HL-60 (cell line): ENCODE results near the gene SPIRE1.

ENCODE experiments used
- CTCF ChIP-seq: IDR thresholded peaks from one replicate; pipeline ENCODE4 v1.5.1; 2011; ENCODE audit warnings: low read length, control low read depth, inconsistent platforms; ENCODE audit not compliant: insufficient read depth
- GABPA ChIP-seq: IDR thresholded peaks from 2 replicates; pipeline ENCODE4 v1.6.1; 2012; ENCODE audit warnings: low read depth
- POLR2AphosphoS5 ChIP-seq: IDR thresholded peaks from 2 replicates; pipeline ENCODE4 v1.6.1; 2012; ENCODE audit warnings: low read depth
- REST ChIP-seq: IDR thresholded peaks from 2 replicates; pipeline ENCODE4 v1.6.1; 2012; ENCODE audit warnings: low read depth; ENCODE audit not compliant: insufficient replicate concordance
- SPI1 ChIP-seq: IDR thresholded peaks from 2 replicates; pipeline ENCODE4 v1.6.1; 2012; ENCODE audit warnings: low read depth, mild to moderate bottlenecking, borderline replicate concordance

- TF ChIP-seq CTCF = no peak
- no peak for TF ChIP-seq POLR2AphosphoS5
- no peak for TF ChIP-seq SPI1
- no peak for TF ChIP-seq REST
- no peak for TF ChIP-seq GABPA
These were observed 88.1 kb downstream of the SPIRE1 start for GRCh38 chr18:12569791-12570190.
